ENCODE results near the gene MORF4L1.
"Not testable (repeated sequence)": the region's sequence is repeated elsewhere in the genome, so short reads cannot be mapped to it uniquely, and the experiment has no call there.

The MORF4L1 gene

DNA sequence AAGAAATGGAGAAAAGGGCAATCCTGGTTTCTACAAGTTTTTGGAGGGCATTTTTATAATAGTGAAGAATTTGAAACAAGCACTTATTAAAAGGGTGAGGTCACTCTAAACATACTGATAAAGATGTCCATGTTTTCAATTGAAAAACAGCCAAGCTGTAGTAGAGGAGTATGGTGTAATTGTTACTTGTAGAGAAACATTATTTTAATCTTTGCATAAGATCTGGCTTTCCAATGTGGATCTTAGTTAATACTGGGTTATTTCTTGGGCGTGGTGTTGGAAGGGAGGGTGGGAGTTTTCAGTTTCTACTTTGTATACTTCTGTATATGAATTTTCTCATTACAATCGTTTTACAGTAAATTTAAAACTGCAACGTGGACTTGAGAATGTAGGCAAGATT lies 22.8 kb downstream of the MORF4L1 start:
- no peak overlapping the region for H3K4me3 ChIP-seq (ENCODE audit: low read depth, low read length)
- TF ChIP-seq, protein P1, sequence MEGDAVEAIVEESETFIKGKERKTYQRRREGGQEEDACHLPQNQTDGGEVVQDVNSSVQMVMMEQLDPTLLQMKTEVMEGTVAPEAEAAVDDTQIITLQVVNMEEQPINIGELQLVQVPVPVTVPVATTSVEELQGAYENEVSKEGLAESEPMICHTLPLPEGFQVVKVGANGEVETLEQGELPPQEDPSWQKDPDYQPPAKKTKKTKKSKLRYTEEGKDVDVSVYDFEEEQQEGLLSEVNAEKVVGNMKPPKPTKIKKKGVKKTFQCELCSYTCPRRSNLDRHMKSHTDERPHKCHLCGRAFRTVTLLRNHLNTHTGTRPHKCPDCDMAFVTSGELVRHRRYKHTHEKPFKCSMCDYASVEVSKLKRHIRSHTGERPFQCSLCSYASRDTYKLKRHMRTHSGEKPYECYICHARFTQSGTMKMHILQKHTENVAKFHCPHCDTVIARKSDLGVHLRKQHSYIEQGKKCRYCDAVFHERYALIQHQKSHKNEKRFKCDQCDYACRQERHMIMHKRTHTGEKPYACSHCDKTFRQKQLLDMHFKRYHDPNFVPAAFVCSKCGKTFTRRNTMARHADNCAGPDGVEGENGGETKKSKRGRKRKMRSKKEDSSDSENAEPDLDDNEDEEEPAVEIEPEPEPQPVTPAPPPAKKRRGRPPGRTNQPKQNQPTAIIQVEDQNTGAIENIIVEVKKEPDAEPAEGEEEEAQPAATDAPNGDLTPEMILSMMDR (IDR thresholded peaks at IDR 0.05; ENCODE audit: insufficient read depth, low read depth, low read length, missing control alignments): no peak
- no peak for DNase-seq (ENCODE audit: low read depth)

DNA sequence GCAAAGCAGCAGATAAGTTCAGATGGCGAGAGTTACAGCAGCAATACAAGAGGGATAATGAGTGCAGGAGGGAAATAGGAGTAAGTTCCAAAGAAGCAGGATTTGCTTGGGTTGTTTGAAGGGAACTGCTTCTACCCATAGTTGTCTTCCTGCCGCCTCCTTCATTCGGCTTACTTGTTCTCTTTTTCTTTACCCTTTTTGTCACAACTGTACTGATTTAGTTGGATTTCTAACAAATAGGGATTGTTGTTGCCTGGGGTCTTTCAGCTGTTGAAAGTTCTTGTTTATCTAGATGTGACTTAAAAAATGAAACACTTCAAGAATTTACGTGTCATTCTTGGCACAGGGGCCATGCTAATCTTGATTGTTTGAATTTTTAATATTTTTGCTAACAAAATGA lies 25.9 kb downstream of the MORF4L1 start:
- TF ChIP-seq, protein P1 (IDR thresholded peaks at IDR 0.05; ENCODE audit: insufficient read depth, low read depth, low read length, missing control alignments): no peak
- DNase-seq (ENCODE audit: low read depth): no peak
- H3K4me3 ChIP-seq (ENCODE audit: low read depth, low read length): no peak overlapping the region

DNA sequence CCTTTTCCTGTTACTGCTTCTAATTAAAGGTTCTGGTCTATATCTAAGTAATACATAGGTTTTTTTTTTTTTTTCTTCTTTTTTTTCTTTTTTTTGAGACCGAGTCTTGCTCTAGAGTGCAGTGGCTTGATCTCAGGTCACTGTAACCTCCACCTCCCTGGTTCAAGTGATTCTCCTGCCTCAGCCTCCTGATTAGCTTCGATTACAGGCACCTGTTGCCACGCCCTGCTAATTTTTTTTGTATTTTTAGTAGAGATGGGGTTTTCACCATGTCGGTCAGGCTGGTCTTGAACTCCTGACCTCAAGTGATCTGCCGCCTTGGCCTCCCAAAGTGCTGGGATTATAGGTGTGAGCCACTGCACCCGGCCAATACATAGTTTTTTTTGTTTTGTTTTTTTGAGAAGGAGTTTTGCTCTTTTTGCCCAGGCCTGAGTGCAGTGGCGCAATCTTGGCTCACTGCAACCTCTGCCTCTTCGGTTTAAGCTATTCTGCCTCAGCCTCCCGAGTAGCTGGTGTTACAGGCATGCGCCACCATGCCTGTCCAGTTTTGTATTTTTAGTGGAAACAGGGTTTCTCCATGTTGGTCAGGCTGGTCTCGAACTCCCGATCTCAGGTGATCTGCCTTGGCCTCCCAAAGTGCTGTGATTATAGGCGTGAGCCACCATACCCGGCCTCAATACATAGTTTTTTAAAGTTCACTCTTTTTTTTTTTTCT lies 28.3 kb downstream of the MORF4L1 start:
- DNase-seq (ENCODE audit: low read depth); H3K4me3 ChIP-seq (ENCODE audit: low read depth, low read length): not testable (repeated sequence)

DNA sequence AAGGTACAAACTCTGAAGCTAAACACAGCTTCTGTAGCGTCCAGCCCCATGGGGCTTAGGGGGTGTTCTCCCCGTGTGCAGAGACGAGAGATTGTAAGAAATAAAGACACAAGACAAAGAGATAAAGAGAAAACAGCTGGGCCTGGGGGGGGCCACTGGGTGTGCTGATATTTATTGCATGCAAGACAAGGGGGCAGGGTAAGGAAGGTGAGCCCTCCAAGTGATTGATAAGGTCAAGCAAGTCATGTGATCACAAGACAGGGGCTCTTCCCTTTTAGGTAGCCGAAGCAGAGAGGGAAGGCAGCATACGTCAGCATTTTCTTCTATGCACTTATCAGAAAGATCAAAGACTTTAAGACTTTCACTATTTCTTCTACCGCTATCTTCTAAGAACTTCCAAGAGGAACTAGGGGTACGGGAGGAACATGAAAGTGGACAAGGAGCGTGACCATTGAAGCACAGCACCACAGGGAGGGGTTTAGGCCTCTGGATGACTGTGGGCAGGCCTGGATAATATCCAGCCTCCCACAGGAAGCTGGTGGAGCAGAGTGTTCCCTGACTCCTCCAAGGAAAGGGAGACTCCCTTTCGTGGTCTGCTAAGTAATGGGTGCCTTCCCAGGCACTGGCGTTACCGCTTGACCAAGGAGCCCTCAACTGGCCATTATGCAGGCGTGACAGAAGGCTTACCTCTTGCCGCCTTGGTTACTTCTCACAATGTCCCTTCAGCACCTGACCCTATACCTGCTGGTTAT lies 29.8 kb downstream of the MORF4L1 start:
- DNase-seq (ENCODE audit: low read depth): not testable (repeated sequence)

DNA sequence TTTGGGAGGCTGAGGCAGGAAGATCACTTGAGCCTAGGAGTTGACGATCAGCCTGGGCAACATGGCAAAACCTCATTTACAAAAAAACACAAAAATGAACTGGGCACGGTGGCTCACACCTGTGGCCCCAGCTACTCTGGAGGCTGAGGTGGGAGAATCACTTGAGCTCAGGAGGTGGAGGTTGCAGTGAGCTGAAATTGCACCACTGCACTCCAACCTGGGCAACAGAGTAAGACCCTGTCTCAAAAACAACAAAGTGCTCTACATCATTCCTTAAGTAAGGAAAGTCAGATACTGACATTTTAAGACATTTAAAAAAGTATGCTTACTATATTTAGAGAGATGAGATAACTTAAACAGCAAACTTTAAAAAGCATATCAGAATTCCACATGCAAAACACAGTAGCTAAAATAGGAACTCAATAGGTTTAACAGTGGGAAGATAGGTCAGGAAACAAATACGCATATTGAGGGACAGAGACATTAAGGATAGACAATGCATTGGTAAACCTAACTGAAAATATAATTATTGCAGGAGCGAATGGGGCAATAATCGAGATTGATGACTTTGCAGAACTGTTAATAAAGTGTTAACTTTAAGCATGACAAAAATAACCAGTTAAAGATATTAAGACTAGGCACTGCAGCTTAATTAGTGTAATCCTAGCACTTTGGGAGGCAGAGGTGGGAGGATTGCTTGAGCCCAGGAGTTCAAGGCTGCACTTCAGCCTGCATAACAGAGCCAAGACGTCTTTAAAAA lies 32.1 kb downstream of the MORF4L1 start:
- TF ChIP-seq, protein P1 (IDR thresholded peaks at IDR 0.05; ENCODE audit: insufficient read depth, low read depth, low read length, missing control alignments): no peak
- H3K4me3 ChIP-seq (ENCODE audit: low read depth, low read length): no peak overlapping the region
- no peak for DNase-seq (ENCODE audit: low read depth)

More for the DNA sequence above, 29.8 kb downstream of the MORF4L1 start:
- H3K4me3 ChIP-seq (ENCODE audit: low read depth, low read length): not testable (repeated sequence)

DNA sequence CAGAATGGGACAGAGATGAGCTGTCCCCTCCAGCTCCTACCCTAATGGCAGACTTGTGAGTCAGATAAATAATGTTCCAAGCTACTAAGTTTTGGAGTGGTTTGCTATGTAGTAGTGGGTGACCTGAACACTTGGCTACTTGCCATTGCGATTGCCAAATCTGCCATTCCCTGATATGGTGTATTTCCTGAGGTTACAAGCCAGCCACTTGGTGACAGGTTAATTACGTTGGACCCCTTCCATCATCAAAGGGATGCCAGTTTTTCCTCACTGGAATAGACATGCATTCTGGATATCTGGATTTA lies 33.6 kb downstream of the MORF4L1 start:
- no peak overlapping the region for H3K4me3 ChIP-seq (ENCODE audit: low read depth, low read length)
- TF ChIP-seq, protein P1 (IDR thresholded peaks at IDR 0.05; ENCODE audit: insufficient read depth, low read depth, low read length, missing control alignments): no peak
- DNase-seq (ENCODE audit: low read depth): no peak

DNA sequence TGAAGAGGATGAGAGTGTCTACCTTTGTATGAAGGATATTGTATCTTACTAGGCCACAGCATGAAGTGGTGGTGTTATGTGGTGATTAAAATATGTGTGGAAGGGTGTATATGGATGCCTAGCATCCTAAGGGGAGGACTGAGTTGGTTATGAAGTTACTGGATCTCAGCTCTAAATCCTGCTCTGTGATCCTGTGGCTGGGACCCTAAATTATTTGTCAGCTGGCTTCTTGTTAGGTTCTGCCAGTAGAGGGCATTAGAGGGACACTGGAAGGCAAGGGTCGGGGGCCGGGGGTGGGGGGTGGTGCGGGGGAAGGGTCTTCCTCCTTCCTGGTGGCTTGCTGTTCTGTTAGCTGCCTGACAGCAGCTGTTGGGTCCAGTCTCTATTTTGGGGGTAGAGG lies 34.9 kb downstream of the MORF4L1 start:
- H3K4me3 ChIP-seq (ENCODE audit: low read depth, low read length): no peak overlapping the region
- TF ChIP-seq, protein P1 (IDR thresholded peaks at IDR 0.05; ENCODE audit: insufficient read depth, low read depth, low read length, missing control alignments): peak; percentile 21
- DNase-seq (ENCODE audit: low read depth): no peak
